RWPE2 (cell line): ENCODE measurements around the gene SSBP3.

Experiments
- ATAC-seq: fragments of 200-7000 bp; cut with Tn5 transposase; 3 replicates; pipeline ENCODE4 v1.9.1; 2021; ENCODE audit warnings: low read depth
- DNase-seq: peaks from one replicate; pipeline ENCODE4 v3.0.0-alpha.2; 2020; ENCODE audit warnings: low spot score
- H3K27ac ChIP-seq: fragments of 450-650 bp; 2 replicates; pipeline ENCODE4 v1.5.1; 2017; ENCODE audit warnings: mild to moderate bottlenecking; ENCODE audit not compliant: poor library complexity, severe bottlenecking
- H3K27me3 ChIP-seq: fragments of 250-450 bp; sonication (Bioruptor Pico); 2 replicates; pipeline ENCODE4 v1.5.1; 2021; ENCODE audit warnings: mild to moderate bottlenecking, moderate library complexity; ENCODE audit not compliant: insufficient read depth, poor library complexity, severe bottlenecking
- H3K36me3 ChIP-seq: fragments of 250-450 bp; sonication (Bioruptor Pico); 2 replicates; pipeline ENCODE4 v1.5.1; 2020; ENCODE audit warnings: low read depth, mild to moderate bottlenecking, moderate library complexity
- H3K4me1 ChIP-seq: fragments of 250-450 bp; sonication (Bioruptor Pico); 2 replicates; pipeline ENCODE4 v1.5.1; 2021; ENCODE audit warnings: mild to moderate bottlenecking, moderate library complexity; ENCODE audit not compliant: insufficient read depth, poor library complexity, severe bottlenecking
- H3K4me3 ChIP-seq: fragments of 250-450 bp; sonication (Bioruptor Pico); 2 replicates; pipeline ENCODE4 v1.5.1; 2021; ENCODE audit warnings: mild to moderate bottlenecking, moderate library complexity; ENCODE audit not compliant: severe bottlenecking
- H3K9me3 ChIP-seq: fragments of 250-450 bp; sonication (Bioruptor Pico); 2 replicates; pipeline ENCODE4 v1.5.1; 2021; ENCODE audit warnings: mild to moderate bottlenecking, moderate library complexity; ENCODE audit not compliant: severe bottlenecking
- TF ChIP-seq, protein P1 (sequence below): fragments of 450-650 bp; IDR thresholded peaks from one replicate; pipeline ENCODE4 v1.5.1; 2017; ENCODE audit warnings: mild to moderate bottlenecking, moderate library complexity; ENCODE audit not compliant: poor library complexity, severe bottlenecking

Gene SSBP3

DNA sequence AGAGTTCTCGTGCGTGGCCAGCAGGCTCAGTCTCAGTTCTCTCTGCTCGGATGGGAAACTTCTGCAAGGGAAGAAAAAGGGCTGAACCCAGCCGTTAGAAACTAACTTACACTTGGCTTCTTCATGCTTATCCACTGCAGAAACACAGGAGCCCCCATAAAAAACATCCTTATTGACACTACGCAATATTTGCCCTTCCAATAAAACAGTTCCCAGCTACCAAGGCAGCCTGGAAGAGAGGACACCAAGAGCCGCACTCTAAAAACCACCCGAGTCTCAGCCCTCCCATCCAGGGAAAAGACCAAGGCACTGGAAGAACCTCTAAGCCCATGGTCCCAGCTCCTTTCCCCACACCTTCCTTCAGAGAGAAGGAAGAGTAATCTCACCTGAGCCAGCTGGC is 61.1 kb downstream of the SSBP3 start:
- Histone ChIP-seq H3K27me3 (no peaks in the 10 kb centered on the region), H3K9me3 (no peaks in the 10 kb centered on the region), H3K4me3 (no peak overlapping the region), H3K27ac (no peak overlapping the region), H3K36me3 (no peaks in the 10 kb centered on the region), H3K4me1 (no peaks in the 10 kb centered on the region)
- ATAC-seq: no peak
- TF ChIP-seq, protein P1, sequence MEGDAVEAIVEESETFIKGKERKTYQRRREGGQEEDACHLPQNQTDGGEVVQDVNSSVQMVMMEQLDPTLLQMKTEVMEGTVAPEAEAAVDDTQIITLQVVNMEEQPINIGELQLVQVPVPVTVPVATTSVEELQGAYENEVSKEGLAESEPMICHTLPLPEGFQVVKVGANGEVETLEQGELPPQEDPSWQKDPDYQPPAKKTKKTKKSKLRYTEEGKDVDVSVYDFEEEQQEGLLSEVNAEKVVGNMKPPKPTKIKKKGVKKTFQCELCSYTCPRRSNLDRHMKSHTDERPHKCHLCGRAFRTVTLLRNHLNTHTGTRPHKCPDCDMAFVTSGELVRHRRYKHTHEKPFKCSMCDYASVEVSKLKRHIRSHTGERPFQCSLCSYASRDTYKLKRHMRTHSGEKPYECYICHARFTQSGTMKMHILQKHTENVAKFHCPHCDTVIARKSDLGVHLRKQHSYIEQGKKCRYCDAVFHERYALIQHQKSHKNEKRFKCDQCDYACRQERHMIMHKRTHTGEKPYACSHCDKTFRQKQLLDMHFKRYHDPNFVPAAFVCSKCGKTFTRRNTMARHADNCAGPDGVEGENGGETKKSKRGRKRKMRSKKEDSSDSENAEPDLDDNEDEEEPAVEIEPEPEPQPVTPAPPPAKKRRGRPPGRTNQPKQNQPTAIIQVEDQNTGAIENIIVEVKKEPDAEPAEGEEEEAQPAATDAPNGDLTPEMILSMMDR: no peak
- DNase-seq: no peak

DNA sequence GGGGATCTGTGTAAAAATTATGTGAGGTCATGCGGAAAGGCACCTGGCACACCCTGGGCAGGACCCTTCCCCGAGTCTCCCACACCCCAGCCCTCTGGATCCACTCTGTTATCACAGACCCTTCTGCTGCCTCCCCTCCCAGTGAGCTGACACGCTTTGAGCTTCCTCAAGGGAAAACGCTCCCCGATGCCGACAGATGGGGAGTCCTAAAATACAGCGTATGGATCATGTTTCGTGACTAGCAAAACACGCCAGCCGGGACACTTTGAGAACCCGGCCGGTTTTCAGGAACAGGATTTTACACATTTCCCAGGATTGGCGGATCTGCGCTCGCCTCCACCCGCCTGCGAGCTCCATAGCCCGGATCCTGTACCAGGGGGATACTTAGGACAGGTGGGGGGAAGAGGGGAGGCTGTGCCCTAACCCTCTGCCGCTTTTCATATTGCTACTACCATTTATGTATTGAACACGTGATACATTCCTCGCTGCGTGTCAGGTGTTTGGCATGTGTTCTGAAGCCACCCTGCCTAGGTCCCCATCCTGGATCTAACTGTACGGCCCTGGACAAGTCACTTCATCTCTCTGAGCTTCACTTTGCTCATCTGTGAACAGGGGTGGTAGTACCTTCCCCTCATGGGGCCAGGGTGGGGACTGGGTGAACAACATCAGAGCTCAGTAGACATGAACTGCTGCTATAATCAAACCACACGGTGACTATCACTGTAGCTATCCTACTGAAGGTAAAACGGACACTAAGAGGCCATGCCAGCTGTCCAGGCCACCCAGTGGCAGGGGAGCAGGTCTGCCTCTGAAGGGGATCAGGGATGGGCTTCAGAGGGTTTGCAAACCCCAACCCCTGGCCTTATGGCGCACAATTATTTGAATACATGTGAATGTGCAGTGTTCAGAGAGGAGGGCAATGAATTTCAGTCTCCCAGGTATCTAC is 63.2 kb downstream of the SSBP3 start:
- H3K36me3 ChIP-seq: no peaks in the 10 kb centered on the region
- no peaks in the 10 kb centered on the region for H3K27me3 ChIP-seq
- no peak for ATAC-seq
- H3K9me3 ChIP-seq: no peaks in the 10 kb centered on the region
- no peaks in the 10 kb centered on the region for H3K4me1 ChIP-seq
- no peak overlapping the region for H3K27ac ChIP-seq
- TF ChIP-seq, protein P1: no peak
- no peak for DNase-seq
- no peak overlapping the region for H3K4me3 ChIP-seq

DNA sequence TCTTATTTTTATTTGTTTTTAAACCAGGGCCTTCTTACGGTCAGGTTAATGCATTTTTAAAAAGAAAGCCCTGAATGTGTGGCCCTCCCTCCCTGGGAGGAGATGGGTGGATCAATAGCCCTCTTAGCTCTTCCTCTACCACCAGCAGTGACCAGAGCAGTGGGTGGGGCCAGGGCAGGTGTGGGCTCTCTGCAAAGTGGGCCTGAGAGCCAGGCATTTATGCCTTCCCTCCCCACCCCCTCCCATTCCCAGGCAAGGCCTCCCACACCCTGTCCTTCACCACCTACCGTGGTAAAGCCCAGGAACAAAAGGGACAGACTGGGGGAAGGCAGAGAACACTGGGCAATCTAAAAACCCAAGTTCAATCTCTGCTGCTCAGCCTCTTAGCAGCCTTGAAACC is 63.9 kb downstream of the SSBP3 start:
- H3K4me1 ChIP-seq: no peaks in the 10 kb centered on the region
- no peak overlapping the region for H3K27ac ChIP-seq
- TF ChIP-seq, protein P1: no peak
- ATAC-seq (no peak), DNase-seq (no peak)
- H3K9me3 ChIP-seq: no peaks in the 10 kb centered on the region
- no peaks in the 10 kb centered on the region for H3K27me3 ChIP-seq
- no peak overlapping the region for H3K4me3 ChIP-seq
- H3K36me3 ChIP-seq: no peaks in the 10 kb centered on the region

DNA sequence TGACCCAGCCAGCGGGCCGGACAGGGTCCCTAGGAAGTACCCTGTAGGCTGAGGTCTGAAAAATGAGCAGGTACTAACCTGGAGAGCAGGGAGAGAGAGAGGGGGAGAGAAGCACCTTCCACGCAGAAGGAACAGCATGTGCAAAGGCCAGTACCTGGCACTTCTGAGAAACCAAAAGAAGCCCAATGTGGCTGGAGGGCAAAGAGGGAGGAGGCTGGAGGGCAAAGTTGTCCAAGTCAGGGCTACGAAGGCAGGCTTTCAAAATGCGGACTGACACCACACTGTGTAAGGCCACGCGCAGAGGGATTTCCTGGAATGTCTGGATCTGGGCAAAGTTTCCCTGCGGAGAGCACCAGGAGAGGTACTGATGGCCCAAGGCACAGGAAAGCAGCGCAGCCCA is 64.4 kb downstream of the SSBP3 start:
- DNase-seq: no peak
- Histone ChIP-seq H3K27me3 (no peaks in the 10 kb centered on the region), H3K36me3 (no peaks in the 10 kb centered on the region), H3K27ac (no peak overlapping the region), H3K4me3 (no peak overlapping the region), H3K4me1 (no peaks in the 10 kb centered on the region), H3K9me3 (no peaks in the 10 kb centered on the region)
- TF ChIP-seq, protein P1: no peak
- no peak for ATAC-seq

DNA sequence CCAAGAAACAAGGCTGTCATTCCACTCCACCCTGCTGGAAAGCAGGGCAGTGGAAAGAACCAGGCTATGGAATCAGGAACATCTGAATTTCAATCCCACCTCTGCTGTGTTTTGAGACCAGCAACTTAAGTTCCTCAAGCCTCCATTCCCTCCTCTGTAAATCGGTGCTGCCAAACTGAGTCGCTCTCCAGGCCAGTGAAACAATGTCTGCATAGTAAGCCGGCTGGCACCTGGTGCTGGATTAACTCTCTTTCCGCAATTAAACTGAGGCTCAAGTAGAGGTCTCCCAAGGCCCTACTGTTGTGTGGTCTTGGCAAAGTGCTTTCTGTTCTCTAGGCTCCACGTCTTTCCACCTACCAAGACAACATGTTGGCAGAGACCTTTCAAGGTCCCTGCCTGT is 65.3 kb downstream of the SSBP3 start:
- ATAC-seq (no peak), DNase-seq (no peak)
- Histone ChIP-seq H3K27ac (no peak overlapping the region), H3K9me3 (no peaks in the 10 kb centered on the region), H3K4me3 (no peak overlapping the region), H3K4me1 (peaks cover 5% of the 10 kb centered on the region), H3K36me3 (no peaks in the 10 kb centered on the region), H3K27me3 (no peaks in the 10 kb centered on the region)
- TF ChIP-seq, protein P1: no peak
